Neutrophil (primary cell): Measurements from ENCODE around the gene NXPH4.

Source experiments
- H3K27ac ChIP-seq: fragments of 200-600 bp; sonication (generic); 2 replicates; pipeline ENCODE4 v1.5.1; 2016; ENCODE audit warnings: mild to moderate bottlenecking, moderate library complexity
- H3K27me3 ChIP-seq: fragments of 200-600 bp; sonication (generic); 2 replicates; pipeline ENCODE4 v1.6.0; 2016; ENCODE audit warnings: mild to moderate bottlenecking
- H3K36me3 ChIP-seq: fragments of 200-600 bp; sonication (generic); 2 replicates; pipeline ENCODE4 v1.5.1; 2017
- H3K4me1 ChIP-seq, 2 experiments: fragments of 200-600 bp in 1 of 2; sonication (generic) in 1 of 2; 1 replicate in 1 of 2; 2 replicates in 1 of 2; pipeline versions ENCODE4 v1.5.1 to v1.6.1; 2013 to 2016; ENCODE audit warnings: low read depth in 1 of 2, low read length in 1 of 2, mild to moderate bottlenecking in 1 of 2, moderate library complexity in 1 of 2; ENCODE audit not compliant: control insufficient read depth in 1 of 2, insufficient read depth in 1 of 2
- H3K4me3 ChIP-seq, 2 experiments: fragments of 200-600 bp in 1 of 2; sonication (generic) in 1 of 2; 1 replicate in 1 of 2; 2 replicates in 1 of 2; pipeline ENCODE4 v1.5.1; 2013 to 2016; ENCODE audit warnings: low read depth in 1 of 2, low read length in 1 of 2, mild to moderate bottlenecking in 1 of 2, moderate library complexity in 1 of 2
- H3K9me3 ChIP-seq: fragments of 200-600 bp; sonication (generic); 2 replicates; pipeline ENCODE4 v1.5.1; 2016
- TF ChIP-seq, protein P1 (sequence below): fragments of 200-600 bp; sonication (generic); IDR thresholded peaks from 2 replicates; pipeline ENCODE4 v1.5.1; 2016; ENCODE audit warnings: antibody characterized with exemption

Gene NXPH4

GRCh38 chr12:57212701-57213057 is 3.9 kb upstream of the NXPH4 start:
- Histone ChIP-seq H3K36me3 (no peaks in the 10 kb centered on the region), H3K9me3 (no peaks in the 10 kb centered on the region), H3K27ac (no peak overlapping the region), H3K27me3 (peaks cover 67% of the 10 kb centered on the region), H3K4me1 (peaks cover 11 to 25% of the 10 kb centered on the region in 2 experiments), H3K4me3 (no peak overlapping the region)
- TF ChIP-seq, protein P1, sequence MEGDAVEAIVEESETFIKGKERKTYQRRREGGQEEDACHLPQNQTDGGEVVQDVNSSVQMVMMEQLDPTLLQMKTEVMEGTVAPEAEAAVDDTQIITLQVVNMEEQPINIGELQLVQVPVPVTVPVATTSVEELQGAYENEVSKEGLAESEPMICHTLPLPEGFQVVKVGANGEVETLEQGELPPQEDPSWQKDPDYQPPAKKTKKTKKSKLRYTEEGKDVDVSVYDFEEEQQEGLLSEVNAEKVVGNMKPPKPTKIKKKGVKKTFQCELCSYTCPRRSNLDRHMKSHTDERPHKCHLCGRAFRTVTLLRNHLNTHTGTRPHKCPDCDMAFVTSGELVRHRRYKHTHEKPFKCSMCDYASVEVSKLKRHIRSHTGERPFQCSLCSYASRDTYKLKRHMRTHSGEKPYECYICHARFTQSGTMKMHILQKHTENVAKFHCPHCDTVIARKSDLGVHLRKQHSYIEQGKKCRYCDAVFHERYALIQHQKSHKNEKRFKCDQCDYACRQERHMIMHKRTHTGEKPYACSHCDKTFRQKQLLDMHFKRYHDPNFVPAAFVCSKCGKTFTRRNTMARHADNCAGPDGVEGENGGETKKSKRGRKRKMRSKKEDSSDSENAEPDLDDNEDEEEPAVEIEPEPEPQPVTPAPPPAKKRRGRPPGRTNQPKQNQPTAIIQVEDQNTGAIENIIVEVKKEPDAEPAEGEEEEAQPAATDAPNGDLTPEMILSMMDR = no peak

DNA sequence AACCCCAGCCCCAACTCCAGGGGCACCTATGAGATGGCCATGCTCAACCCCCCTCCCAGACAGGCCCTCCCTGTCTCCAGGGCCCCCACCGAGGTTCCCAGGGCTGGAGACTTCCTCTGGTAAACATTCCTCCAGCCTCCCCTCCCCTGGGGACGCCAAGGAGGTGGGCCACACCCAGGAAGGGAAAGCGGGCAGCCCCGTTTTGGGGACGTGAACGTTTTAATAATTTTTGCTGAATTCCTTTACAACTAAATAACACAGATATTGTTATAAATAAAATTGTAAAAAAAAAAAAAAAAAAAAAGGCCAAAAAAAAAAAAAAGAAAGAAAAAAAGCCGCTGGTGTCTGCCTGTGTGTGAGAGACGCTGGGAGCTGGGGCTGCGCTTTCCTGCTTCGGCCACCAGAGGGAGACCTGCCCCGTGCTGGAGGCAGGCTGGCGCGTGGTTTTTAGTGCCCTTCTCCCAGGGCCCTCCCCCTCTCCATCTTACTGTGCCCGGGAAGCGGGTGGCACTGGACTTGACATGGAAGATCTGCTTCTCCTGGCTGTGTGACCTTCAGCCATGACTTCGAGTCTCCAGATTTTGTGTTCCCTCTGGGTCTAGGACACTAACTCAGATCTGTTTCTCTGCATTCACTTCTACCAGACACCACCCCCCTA is 3.4 kb upstream of the NXPH4 start:
- H3K36me3 ChIP-seq = no peaks in the 10 kb centered on the region
- peaks cover 72% of the 10 kb centered on the region for H3K27me3 ChIP-seq
- H3K4me3 ChIP-seq = no peak overlapping the region
- H3K27ac ChIP-seq = no peak overlapping the region
- peaks cover 11 to 25% of the 10 kb centered on the region in 2 experiments for H3K4me1 ChIP-seq
- no peaks in the 10 kb centered on the region for H3K9me3 ChIP-seq
- TF ChIP-seq, protein P1 = peak; percentile 81

- Histone ChIP-seq H3K27ac (no peak overlapping the region), H3K27me3 (peaks cover 79% of the 10 kb centered on the region), H3K4me1 (peaks cover 11 to 25% of the 10 kb centered on the region in 2 experiments), H3K4me3 (no peak overlapping the region), H3K36me3 (no peaks in the 10 kb centered on the region), H3K9me3 (no peaks in the 10 kb centered on the region)
- TF ChIP-seq, protein P1 = peak; percentile 16
Measured at GRCh38 chr12:57213763-57214397, 2.7 kb upstream of the NXPH4 start.

DNA sequence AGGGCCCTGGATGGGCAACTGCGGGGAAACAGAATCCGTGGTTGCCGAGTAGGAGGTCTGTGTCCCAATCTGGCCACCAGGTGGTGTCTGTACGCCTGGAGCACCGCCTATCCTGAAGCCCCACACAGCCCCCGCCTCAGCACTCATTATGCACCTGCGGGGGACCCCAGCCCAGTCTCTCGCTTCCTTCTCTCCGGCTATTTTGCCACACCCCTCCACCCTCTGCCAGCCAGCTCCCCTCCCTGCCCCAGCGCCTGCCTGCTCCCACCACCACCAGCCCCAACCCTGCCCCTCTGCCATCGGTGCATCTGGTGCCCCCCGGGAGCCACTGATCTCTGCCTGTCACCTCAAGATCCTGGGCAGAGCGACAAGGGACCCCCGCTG is 2.2 kb upstream of the NXPH4 start:
- Histone ChIP-seq H3K36me3 (no peaks in the 10 kb centered on the region), H3K27me3 (peaks cover 85% of the 10 kb centered on the region), H3K4me1 (peaks cover 11 to 25% of the 10 kb centered on the region in 2 experiments), H3K4me3 (no peak overlapping the region), H3K27ac (no peak overlapping the region), H3K9me3 (no peaks in the 10 kb centered on the region)
- TF ChIP-seq, protein P1 = no peak

- Histone ChIP-seq H3K9me3 (no peaks in the 10 kb centered on the region), H3K27ac (no peak overlapping the region), H3K4me3 (no peak overlapping the region), H3K27me3 (peaks cover 87% of the 10 kb centered on the region), H3K4me1 (peaks cover 11 to 25% of the 10 kb centered on the region in 2 experiments), H3K36me3 (no peaks in the 10 kb centered on the region)
- TF ChIP-seq, protein P1 = no peak
Measured at GRCh38 chr12:57215065-57215464, 1.5 kb upstream of the NXPH4 start.
